ENCODE data around the gene SLIT3.

Gene SLIT3

GRCh38 chr5:168796000-168796399 lies 504.9 kb downstream of the SLIT3 start:
- H3K9me2 ChIP-seq (replicated peaks; ENCODE audit: insufficient read depth, low read length), result no peaks in the 10 kb centered on the region
- no peak overlapping the region for H3K4me2 ChIP-seq (ENCODE audit: low read depth, low read length, poor library complexity, severe bottlenecking)
- H3K79me2 ChIP-seq (ENCODE audit: insufficient read depth, low read length), result no peaks in the 10 kb centered on the region
- no peak overlapping the region for H2AFZ ChIP-seq (ENCODE audit: low read depth, low read length, severe bottlenecking)
- H3K27me3 ChIP-seq (ENCODE audit: low read length), result no peaks in the 10 kb centered on the region
- TF ChIP-seq, protein P1, sequence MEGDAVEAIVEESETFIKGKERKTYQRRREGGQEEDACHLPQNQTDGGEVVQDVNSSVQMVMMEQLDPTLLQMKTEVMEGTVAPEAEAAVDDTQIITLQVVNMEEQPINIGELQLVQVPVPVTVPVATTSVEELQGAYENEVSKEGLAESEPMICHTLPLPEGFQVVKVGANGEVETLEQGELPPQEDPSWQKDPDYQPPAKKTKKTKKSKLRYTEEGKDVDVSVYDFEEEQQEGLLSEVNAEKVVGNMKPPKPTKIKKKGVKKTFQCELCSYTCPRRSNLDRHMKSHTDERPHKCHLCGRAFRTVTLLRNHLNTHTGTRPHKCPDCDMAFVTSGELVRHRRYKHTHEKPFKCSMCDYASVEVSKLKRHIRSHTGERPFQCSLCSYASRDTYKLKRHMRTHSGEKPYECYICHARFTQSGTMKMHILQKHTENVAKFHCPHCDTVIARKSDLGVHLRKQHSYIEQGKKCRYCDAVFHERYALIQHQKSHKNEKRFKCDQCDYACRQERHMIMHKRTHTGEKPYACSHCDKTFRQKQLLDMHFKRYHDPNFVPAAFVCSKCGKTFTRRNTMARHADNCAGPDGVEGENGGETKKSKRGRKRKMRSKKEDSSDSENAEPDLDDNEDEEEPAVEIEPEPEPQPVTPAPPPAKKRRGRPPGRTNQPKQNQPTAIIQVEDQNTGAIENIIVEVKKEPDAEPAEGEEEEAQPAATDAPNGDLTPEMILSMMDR (IDR thresholded peaks at IDR 0.05; ENCODE audit: insufficient read depth, low read length, poor library complexity, severe bottlenecking), result no peak
- no peak for TF ChIP-seq EZH2phosphoT487 (conservative IDR thresholded peaks at IDR 0.05; ENCODE audit: low read length)
- H3K4me3 ChIP-seq (ENCODE audit: insufficient read depth, low read length, poor library complexity, severe bottlenecking), result no peak overlapping the region
- H3K9ac ChIP-seq (ENCODE audit: low read length), result no peak overlapping the region
- no peaks in the 10 kb centered on the region for H3K9me3 ChIP-seq (ENCODE audit: insufficient read depth, low read length)
- no peak overlapping the region for H3K27ac ChIP-seq (ENCODE audit: low read depth, low read length)
- no peaks in the 10 kb centered on the region for H4K20me1 ChIP-seq (ENCODE audit: low read depth, low read length)
- H3K36me3 ChIP-seq (ENCODE audit: low read length), result no peaks in the 10 kb centered on the region
- no peaks in the 10 kb centered on the region for H3F3A ChIP-seq (ENCODE audit: insufficient read depth)

GRCh38 chr5:168793841-168794837 lies 506.8 kb downstream of the SLIT3 start:
- H3K9ac ChIP-seq (ENCODE audit: low read length), result no peak overlapping the region
- H3K27ac ChIP-seq (ENCODE audit: low read depth, low read length), result no peak overlapping the region
- H3K27me3 ChIP-seq (ENCODE audit: low read length), result no peaks in the 10 kb centered on the region
- H3K36me3 ChIP-seq (ENCODE audit: low read length), result no peaks in the 10 kb centered on the region
- H3K4me3 ChIP-seq (ENCODE audit: insufficient read depth, low read length, poor library complexity, severe bottlenecking), result no peak overlapping the region
- H3K79me2 ChIP-seq (ENCODE audit: insufficient read depth, low read length), result no peaks in the 10 kb centered on the region
- no peak overlapping the region for H3K4me2 ChIP-seq (ENCODE audit: low read depth, low read length, poor library complexity, severe bottlenecking)
- no peaks in the 10 kb centered on the region for H3K9me3 ChIP-seq (ENCODE audit: insufficient read depth, low read length)
- no peaks in the 10 kb centered on the region for H3K9me2 ChIP-seq (replicated peaks; ENCODE audit: insufficient read depth, low read length)
- no peaks in the 10 kb centered on the region for H4K20me1 ChIP-seq (ENCODE audit: low read depth, low read length)
- TF ChIP-seq EZH2phosphoT487 (conservative IDR thresholded peaks at IDR 0.05; ENCODE audit: low read length), result no peak
- TF ChIP-seq, protein P1 (IDR thresholded peaks at IDR 0.05; ENCODE audit: insufficient read depth, low read length, poor library complexity, severe bottlenecking), result no peak
- H2AFZ ChIP-seq (ENCODE audit: low read depth, low read length, severe bottlenecking), result no peak overlapping the region
- no peaks in the 10 kb centered on the region for H3F3A ChIP-seq (ENCODE audit: insufficient read depth)

- Histone ChIP-seq H3K9me3 (ENCODE audit: insufficient read depth, low read length) (no peaks in the 10 kb centered on the region), H3K9me2 (replicated peaks; ENCODE audit: insufficient read depth, low read length) (no peaks in the 10 kb centered on the region), H3K36me3 (ENCODE audit: low read length) (no peaks in the 10 kb centered on the region), H3K9ac (ENCODE audit: low read length) (no peak overlapping the region), H3K79me2 (ENCODE audit: insufficient read depth, low read length) (no peaks in the 10 kb centered on the region), H3F3A (ENCODE audit: insufficient read depth) (no peaks in the 10 kb centered on the region), H3K4me3 (ENCODE audit: insufficient read depth, low read length, poor library complexity, severe bottlenecking) (no peak overlapping the region), H3K27ac (ENCODE audit: low read depth, low read length) (no peak overlapping the region), H3K4me2 (ENCODE audit: low read depth, low read length, poor library complexity, severe bottlenecking) (no peak overlapping the region), H4K20me1 (ENCODE audit: low read depth, low read length) (no peaks in the 10 kb centered on the region), H3K27me3 (ENCODE audit: low read length) (no peaks in the 10 kb centered on the region), H2AFZ (ENCODE audit: low read depth, low read length, severe bottlenecking) (no peak overlapping the region)
- TF ChIP-seq, protein P1 (IDR thresholded peaks at IDR 0.05; ENCODE audit: insufficient read depth, low read length, poor library complexity, severe bottlenecking), result no peak
- no peak for TF ChIP-seq EZH2phosphoT487 (conservative IDR thresholded peaks at IDR 0.05; ENCODE audit: low read length)
These were observed 508.3 kb downstream of the SLIT3 start for GRCh38 chr5:168792678-168793077.

Measured in SU-DHL-6 (cell line).